Prostate gland (tissue), 2 donors: ENCODE measurements around the gene ME3. TPM values are rescaled to one million over a fixed set of nuclear protein-coding genes. Genes with fewer than 3 reads are reported as not detected.

Experiments
- DNase-seq: peaks from one replicate; pipeline ENCODE4 v3.0.0-alpha.2; 2019; ENCODE audit warnings: low spot score
- H3K27ac ChIP-seq, 2 donors: fragments of 200-600 bp; sonication (generic); 2 replicates each; pipeline ENCODE4 v1.5.1; 2017 to 2019
- H3K27me3 ChIP-seq: fragments of 200-600 bp; sonication (generic); replicated peaks from 2 replicates; pipeline ENCODE4 v1.5.1; 2019; ENCODE audit not compliant: insufficient read depth
- H3K36me3 ChIP-seq, 2 donors: fragments of 200-600 bp; sonication (generic); 1 replicate in 1 of 2; 2 replicates in 1 of 2; pipeline versions ENCODE4 v1.5.1 to v1.8.1; 2017 to 2019
- H3K4me1 ChIP-seq: fragments of 200-600 bp; sonication (generic); replicated peaks from 2 replicates; pipeline ENCODE4 v1.5.1; 2019
- H3K4me3 ChIP-seq, 2 donors: fragments of 200-600 bp; sonication (generic); 2 replicates each; pipeline ENCODE4 v1.5.1; 2017 to 2019
- H3K9me3 ChIP-seq: fragments of 200-600 bp; sonication (generic); 2 replicates; pipeline ENCODE4 v1.5.1; 2017
- CTCF ChIP-seq, 4 experiments: fragments of 200-600 bp in 2 of 4; fragments of 450-650 bp in 2 of 4; sonication (generic) in 2 of 4; IDR thresholded peaks; 1 replicate in 3 of 4; 2 replicates in 1 of 4; pipeline ENCODE4 v1.5.1; 2016 to 2019; ENCODE audit warnings: antibody characterized with exemption in 4 of 4, mild to moderate bottlenecking in 2 of 4, moderate library complexity in 2 of 4
- POLR2A ChIP-seq: fragments of 450-650 bp; IDR thresholded peaks from one replicate; pipeline ENCODE4 v1.6.1; 2016; ENCODE audit warnings: antibody characterized with exemption, mild to moderate bottlenecking
- POLR2AphosphoS5 ChIP-seq: sonication (generic); formaldehyde crosslinking; IDR thresholded peaks from one replicate; pipeline ENCODE4 v1.6.1; 2017; ENCODE audit warnings: antibody characterized with exemption
- WGBS: methylation state at CpG from one replicate; pipeline ENCODE4 v1.1.5; 2018; 5-methylcytosine and 5-hydroxymethylcytosine counted together
- intact Hi-C: fragments of 100-400 bp; cut with DNase I; formaldehyde crosslinking; loops from one replicate; pipeline ENCODE4 v1.14.2; 2022
- total RNA-seq, 2 donors: library from RNA; depleted of rRNA; stranded (reverse); fragments of >200 nt; gene quantifications; one replicate each; pipeline ENCODE4 v1.1.0, GENCODE V29; 2016

ME3 gene
- total RNA-seq, 2 donors from 2014 or later: 31.4 to 107 TPM

- no peaks in the 10 kb centered on the region for H3K27me3 ChIP-seq
- DNase-seq: no peak
- H3K4me3 ChIP-seq: no peak overlapping the region
- TF ChIP-seq POLR2AphosphoS5: no peak
- TF ChIP-seq CTCF (IDR thresholded peaks at IDR 0.05): no peak
- TF ChIP-seq POLR2A: no peak
- no peaks in the 10 kb centered on the region for H3K4me1 ChIP-seq
- intact Hi-C loops: no loop called here
- no peaks in the 10 kb centered on the region for H3K36me3 ChIP-seq
- H3K9me3 ChIP-seq: no peaks in the 10 kb centered on the region
- WGBS: 57% methylated on average over 1 of the region's 1 CpG
- no peak overlapping the region for H3K27ac ChIP-seq
Measured at GRCh38 chr11:86666193-86666592, 6.2 kb downstream of the ME3 start.

GRCh38 chr11:86664930-86665329, 7.5 kb downstream of the ME3 start:
- WGBS: 93% methylated on average over 3 of the region's 3 CpGs
- DNase-seq: no peak
- H3K4me1 ChIP-seq: no peaks in the 10 kb centered on the region
- no peak overlapping the region for H3K27ac ChIP-seq
- H3K9me3 ChIP-seq: no peaks in the 10 kb centered on the region
- intact Hi-C loops: no loop called here
- TF ChIP-seq CTCF (IDR thresholded peaks at IDR 0.05) (no peak), POLR2AphosphoS5 (no peak), POLR2A (no peak)
- no peaks in the 10 kb centered on the region for H3K27me3 ChIP-seq
- no peaks in the 10 kb centered on the region for H3K36me3 ChIP-seq
- no peak overlapping the region for H3K4me3 ChIP-seq

- 46% methylated on average over 4 of the region's 4 CpGs for WGBS
- TF ChIP-seq CTCF (IDR thresholded peaks at IDR 0.05) (no peak), POLR2AphosphoS5 (no peak), POLR2A (no peak)
- H3K27ac ChIP-seq: no peak overlapping the region
- no peak for DNase-seq
- no peaks in the 10 kb centered on the region for H3K36me3 ChIP-seq
- no peaks in the 10 kb centered on the region for H3K4me1 ChIP-seq
- no peaks in the 10 kb centered on the region for H3K27me3 ChIP-seq
- H3K4me3 ChIP-seq: no peak overlapping the region
- no peaks in the 10 kb centered on the region for H3K9me3 ChIP-seq
- intact Hi-C loops: no loop called here
Measured at GRCh38 chr11:86663761-86664160, 8.7 kb downstream of the ME3 start.

- H3K9me3 ChIP-seq: no peaks in the 10 kb centered on the region
- H3K4me3 ChIP-seq: no peak overlapping the region
- H3K4me1 ChIP-seq: no peaks in the 10 kb centered on the region
- H3K27me3 ChIP-seq: no peaks in the 10 kb centered on the region
- intact Hi-C loops: no loop called here
- no peaks in the 10 kb centered on the region for H3K36me3 ChIP-seq
- no peak for TF ChIP-seq CTCF (IDR thresholded peaks at IDR 0.05)
- no peak for TF ChIP-seq POLR2A
- TF ChIP-seq POLR2AphosphoS5: no peak
- no peak for DNase-seq
- H3K27ac ChIP-seq: no peak overlapping the region
- 84% methylated on average over 3 of the region's 3 CpGs for WGBS
Measured at GRCh38 chr11:86663291-86663690, 9.1 kb downstream of the ME3 start.

GRCh38 chr11:86660736-86661135, 11.7 kb downstream of the ME3 start:
- no peak for DNase-seq
- Histone ChIP-seq H3K27me3 (no peaks in the 10 kb centered on the region), H3K27ac (no peak overlapping the region), H3K36me3 (no peaks in the 10 kb centered on the region), H3K4me1 (no peaks in the 10 kb centered on the region), H3K4me3 (no peak overlapping the region), H3K9me3 (no peaks in the 10 kb centered on the region)
- TF ChIP-seq CTCF (IDR thresholded peaks at IDR 0.05): no peak
- TF ChIP-seq POLR2AphosphoS5: no peak
- no peak for TF ChIP-seq POLR2A
- intact Hi-C loops: no loop called here
- 73% methylated on average over 2 of the region's 2 CpGs for WGBS
